Measurements from ENCODE around the gene PABPC1L2A.
"Not testable (repeated sequence)": the region's sequence is repeated elsewhere in the genome, so short reads cannot be mapped to it uniquely, and the experiment has no call there.

PABPC1L2A gene

DNA sequence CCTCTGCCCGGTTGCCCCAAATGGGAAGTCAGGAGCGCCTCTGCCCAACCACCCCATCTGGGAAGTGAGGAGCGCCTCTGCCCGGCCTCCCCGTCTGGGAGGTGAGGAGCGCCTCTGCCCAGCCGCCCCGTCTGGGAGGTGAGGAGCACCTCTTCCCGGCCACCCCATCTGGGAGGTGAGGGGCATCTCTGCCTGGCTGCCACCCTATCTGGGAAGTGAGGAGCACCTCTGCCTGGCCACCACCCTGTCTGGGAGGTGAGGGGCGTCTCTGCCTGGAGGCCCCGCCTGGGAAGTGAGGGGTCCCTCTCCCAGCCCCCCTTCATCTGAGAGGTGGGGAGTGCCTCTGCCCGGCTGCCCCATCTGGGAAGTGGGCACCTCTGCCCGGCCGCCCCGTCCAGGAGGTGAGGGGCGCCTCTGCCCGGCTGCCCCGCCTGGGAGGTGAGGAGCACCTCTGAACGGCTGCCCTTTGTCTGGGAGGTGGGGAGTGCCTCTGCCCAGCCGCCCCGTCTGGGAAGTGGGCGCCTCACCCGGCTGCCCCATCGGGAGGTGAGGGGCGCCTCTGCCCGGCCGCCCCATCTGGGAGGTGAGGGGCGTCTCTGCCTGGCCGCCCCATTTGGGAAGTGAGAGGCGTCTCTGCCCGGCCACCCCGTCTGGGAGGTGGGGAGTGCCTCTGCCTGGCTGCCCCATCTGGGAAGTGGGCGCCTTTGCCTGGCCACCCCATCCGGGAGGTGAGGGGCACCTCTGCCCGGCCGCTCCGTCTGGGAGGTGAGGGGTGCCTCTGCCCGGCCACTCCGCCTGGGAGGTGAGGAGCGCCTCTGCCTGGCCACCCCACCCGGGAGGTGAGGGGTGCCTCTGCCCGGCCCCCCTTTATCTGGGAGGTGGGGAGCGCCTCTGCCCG lies 10.6 kb downstream of the PABPC1L2A start:
- H3K4me3 ChIP-seq (ENCODE audit: low read length), result no peak overlapping the region
- TF ChIP-seq, protein P1, sequence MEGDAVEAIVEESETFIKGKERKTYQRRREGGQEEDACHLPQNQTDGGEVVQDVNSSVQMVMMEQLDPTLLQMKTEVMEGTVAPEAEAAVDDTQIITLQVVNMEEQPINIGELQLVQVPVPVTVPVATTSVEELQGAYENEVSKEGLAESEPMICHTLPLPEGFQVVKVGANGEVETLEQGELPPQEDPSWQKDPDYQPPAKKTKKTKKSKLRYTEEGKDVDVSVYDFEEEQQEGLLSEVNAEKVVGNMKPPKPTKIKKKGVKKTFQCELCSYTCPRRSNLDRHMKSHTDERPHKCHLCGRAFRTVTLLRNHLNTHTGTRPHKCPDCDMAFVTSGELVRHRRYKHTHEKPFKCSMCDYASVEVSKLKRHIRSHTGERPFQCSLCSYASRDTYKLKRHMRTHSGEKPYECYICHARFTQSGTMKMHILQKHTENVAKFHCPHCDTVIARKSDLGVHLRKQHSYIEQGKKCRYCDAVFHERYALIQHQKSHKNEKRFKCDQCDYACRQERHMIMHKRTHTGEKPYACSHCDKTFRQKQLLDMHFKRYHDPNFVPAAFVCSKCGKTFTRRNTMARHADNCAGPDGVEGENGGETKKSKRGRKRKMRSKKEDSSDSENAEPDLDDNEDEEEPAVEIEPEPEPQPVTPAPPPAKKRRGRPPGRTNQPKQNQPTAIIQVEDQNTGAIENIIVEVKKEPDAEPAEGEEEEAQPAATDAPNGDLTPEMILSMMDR (IDR thresholded peaks at IDR 0.05; ENCODE audit: insufficient read depth, low read depth, low read length, missing control alignments), result no peak
- no peak for DNase-seq (ENCODE audit: low read depth)

DNA sequence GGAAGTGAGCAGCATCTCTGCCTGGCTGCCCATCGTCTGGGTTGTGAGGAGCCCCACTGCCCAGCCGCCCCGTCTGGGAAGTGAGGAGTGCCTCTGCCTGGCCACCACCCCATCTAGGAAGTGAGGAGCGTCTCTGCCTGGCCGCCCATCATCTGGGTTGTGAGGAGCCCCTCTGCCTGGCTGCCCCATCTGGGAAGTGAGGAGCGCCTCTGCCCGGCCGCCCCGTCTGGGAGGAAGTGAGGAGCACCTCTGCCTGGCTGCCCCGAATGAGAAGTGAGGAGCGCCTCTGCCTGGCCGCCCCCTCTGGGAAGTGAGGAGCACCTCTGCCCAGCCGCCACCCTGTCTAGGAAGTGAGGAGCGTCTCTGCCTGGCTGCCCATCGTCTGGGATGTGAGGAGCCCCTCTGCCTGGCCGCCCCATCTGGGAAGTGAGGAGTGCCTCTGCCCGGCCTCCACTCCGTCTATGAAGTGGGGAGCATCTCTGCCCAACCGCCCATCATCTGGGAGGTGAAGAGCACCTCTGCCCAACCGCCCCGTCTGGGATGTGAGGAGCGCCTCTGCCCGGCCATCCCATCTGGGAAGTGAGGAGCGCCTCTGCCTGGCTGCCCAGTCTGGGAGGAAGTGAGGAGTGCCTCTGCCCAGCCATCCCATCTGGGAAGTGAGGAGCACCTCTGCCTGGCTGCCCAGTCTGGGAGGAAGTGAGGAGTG lies 11.4 kb downstream of the PABPC1L2A start:
- not testable (repeated sequence) for DNase-seq (ENCODE audit: low read depth); H3K4me3 ChIP-seq (ENCODE audit: low read length)

DNA sequence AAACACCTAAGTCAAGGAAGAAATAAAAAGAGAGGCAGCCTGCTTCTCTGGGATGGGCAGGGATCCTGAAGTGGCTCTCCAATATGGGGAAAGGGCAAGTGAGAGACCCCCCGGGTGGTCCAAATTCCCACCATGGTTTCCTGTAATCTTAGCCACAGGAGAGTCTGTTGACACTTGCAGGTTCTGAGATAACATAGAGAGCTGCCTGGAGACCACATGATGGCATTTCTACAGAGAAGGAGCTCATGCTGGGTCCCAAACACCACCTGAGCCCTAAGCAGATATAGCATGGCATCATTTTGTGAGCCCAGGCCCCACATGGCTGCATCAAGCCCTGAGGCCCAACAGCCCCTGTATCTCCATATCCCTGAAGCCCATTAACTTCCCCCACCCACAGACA lies 50.4 kb downstream of the PABPC1L2A start:
- no peak overlapping the region for H3K4me3 ChIP-seq (ENCODE audit: low read length)
- no peak for DNase-seq (ENCODE audit: low read depth)
- TF ChIP-seq, protein P1 (IDR thresholded peaks at IDR 0.05; ENCODE audit: insufficient read depth, low read depth, low read length, missing control alignments), result no peak

Measured in epithelial cell of esophagus (primary cell).